NT2/D1 (cell line): Measurements from ENCODE around the gene EFCAB8.

Experiments
- DNase-seq: peaks from one replicate; pipeline ENCODE4 v3.0.0-alpha.2; 2011; ENCODE audit warnings: low read depth, low spot score
- H3K27me3 ChIP-seq: 2 replicates; pipeline ENCODE4 v1.6.0; 2011; ENCODE audit warnings: mild to moderate bottlenecking; ENCODE audit not compliant: insufficient read length, insufficient read depth
- H3K36me3 ChIP-seq: 2 replicates; pipeline ENCODE4 v1.6.1; 2011; ENCODE audit warnings: mild to moderate bottlenecking, low read length, mixed read lengths; ENCODE audit not compliant: insufficient read depth, insufficient read length
- H3K4me1 ChIP-seq: 2 replicates; pipeline ENCODE4 v1.5.1; 2011; ENCODE audit not compliant: insufficient read depth, insufficient read length
- H3K4me3 ChIP-seq: 2 replicates; pipeline ENCODE4 v1.5.1; 2011; ENCODE audit warnings: low read depth; ENCODE audit not compliant: insufficient read length
- H3K9ac ChIP-seq: 2 replicates; pipeline ENCODE4 v1.6.0; 2011; ENCODE audit warnings: low read depth; ENCODE audit not compliant: insufficient read length
- H3K9me3 ChIP-seq: 2 replicates; pipeline ENCODE4 v1.5.1; 2011; ENCODE audit warnings: mild to moderate bottlenecking, low read length; ENCODE audit not compliant: insufficient read depth
- SUZ12 ChIP-seq: IDR thresholded peaks from 2 replicates; pipeline ENCODE4 v1.6.1; 2011; ENCODE audit not compliant: insufficient read length, insufficient read depth; ENCODE audit errors: extremely low read depth
- YY1 ChIP-seq: IDR thresholded peaks from 2 replicates; pipeline ENCODE4 v1.6.1; 2011; ENCODE audit not compliant: insufficient read length, insufficient read depth
- ZNF274 ChIP-seq: IDR thresholded peaks from 2 replicates; pipeline ENCODE4 v1.6.1; 2011; ENCODE audit warnings: mild to moderate bottlenecking, low read depth, low read length

The EFCAB8 gene

DNA sequence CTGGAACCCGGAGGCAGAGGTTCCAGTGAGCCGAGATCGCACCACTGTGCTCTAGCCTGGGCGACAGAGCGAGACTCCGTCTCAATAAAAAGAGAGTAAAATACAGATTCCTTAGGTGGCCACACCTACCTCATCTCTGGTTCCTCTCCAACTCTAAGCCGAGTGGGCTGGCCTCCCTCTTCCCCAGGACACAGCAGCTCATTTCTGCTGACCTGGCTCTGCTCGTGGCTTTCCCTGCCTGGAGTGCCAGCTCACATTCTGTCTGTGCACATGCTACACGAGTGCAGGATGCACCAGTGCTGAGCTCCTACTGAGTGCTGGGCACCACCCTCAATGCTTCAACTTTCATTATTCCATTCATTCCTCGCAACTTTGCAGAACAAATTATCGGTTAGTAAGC is 28.8 kb downstream of the EFCAB8 start:
- peak overlapping the region; percentile 3 for H3K9ac ChIP-seq
- no peaks in the 10 kb centered on the region for H3K36me3 ChIP-seq
- no peaks in the 10 kb centered on the region for H3K9me3 ChIP-seq
- TF ChIP-seq ZNF274 (no peak), YY1 (no peak), SUZ12 (no peak)
- no peak for DNase-seq
- H3K4me1 ChIP-seq: peaks cover 6% of the 10 kb centered on the region
- H3K4me3 ChIP-seq: no peak overlapping the region
- H3K27me3 ChIP-seq: no peaks in the 10 kb centered on the region

DNA sequence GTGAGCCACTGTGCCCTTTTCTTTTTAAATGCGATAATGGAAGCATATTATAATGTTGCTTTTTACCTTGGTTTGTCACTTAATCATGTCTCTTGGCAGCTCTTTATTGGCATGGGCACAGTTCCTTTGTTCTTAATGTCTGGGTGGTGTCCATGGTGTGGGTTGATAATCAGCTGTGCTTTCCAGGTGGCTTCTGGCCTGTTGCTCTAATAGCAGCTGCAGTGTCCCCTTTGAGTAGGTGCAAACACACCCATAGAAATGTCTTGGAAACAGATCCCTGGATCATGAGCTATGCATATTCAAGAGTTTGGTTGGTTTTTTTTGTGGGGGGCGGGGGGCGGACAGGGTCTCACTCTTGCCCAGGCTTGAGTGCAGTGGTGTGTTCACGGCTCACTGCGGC is 29.9 kb downstream of the EFCAB8 start:
- Histone ChIP-seq H3K4me1 (peaks cover 9% of the 10 kb centered on the region), H3K9me3 (no peaks in the 10 kb centered on the region), H3K36me3 (no peaks in the 10 kb centered on the region), H3K27me3 (no peaks in the 10 kb centered on the region), H3K9ac (no peak overlapping the region), H3K4me3 (no peak overlapping the region)
- TF ChIP-seq ZNF274: no peak
- DNase-seq: no peak

GRCh38 chr20:32889281-32889680 is 30.6 kb downstream of the EFCAB8 start:
- TF ChIP-seq YY1 (no peak), ZNF274 (no peak), SUZ12 (no peak)
- H3K9ac ChIP-seq: no peak overlapping the region
- no peaks in the 10 kb centered on the region for H3K27me3 ChIP-seq
- no peaks in the 10 kb centered on the region for H3K9me3 ChIP-seq
- DNase-seq: no peak
- no peak overlapping the region for H3K4me3 ChIP-seq
- peaks cover 11% of the 10 kb centered on the region for H3K4me1 ChIP-seq
- H3K36me3 ChIP-seq: no peaks in the 10 kb centered on the region

DNA sequence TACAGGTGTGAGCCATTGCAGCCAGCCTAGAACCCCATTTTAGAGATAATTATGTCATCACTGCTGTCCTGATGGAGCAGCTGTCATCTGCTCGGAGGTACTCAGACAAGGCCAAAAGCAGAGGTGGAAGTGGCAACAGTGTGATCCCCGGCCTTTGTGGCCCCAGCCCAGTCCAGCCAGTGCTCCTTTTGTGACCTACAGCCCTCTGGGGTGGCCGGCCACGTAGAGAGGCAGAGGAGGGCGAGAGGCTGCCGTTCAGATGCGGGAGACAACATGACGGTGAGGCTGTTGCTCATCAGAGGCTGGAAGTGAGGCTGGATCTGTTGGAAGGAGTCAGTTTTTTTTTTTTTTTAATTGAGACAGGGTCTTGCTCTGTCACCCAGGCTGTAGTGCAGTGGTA is 32.8 kb downstream of the EFCAB8 start:
- DNase-seq: no peak

GRCh38 chr20:32891926-32892660 is 33.4 kb downstream of the EFCAB8 start:
- Histone ChIP-seq H3K9me3 (no peaks in the 10 kb centered on the region), H3K9ac (no peak overlapping the region), H3K36me3 (no peaks in the 10 kb centered on the region), H3K27me3 (no peaks in the 10 kb centered on the region), H3K4me1 (peaks cover 9% of the 10 kb centered on the region), H3K4me3 (no peak overlapping the region)
- no peak for TF ChIP-seq YY1
- no peak for TF ChIP-seq SUZ12
- TF ChIP-seq ZNF274: no peak
- no peak for DNase-seq

More for the DNA sequence above, 32.8 kb downstream of the EFCAB8 start:
- TF ChIP-seq SUZ12: no peak
- no peak for TF ChIP-seq ZNF274
- no peak for TF ChIP-seq YY1
- Histone ChIP-seq H3K4me3 (no peak overlapping the region), H3K4me1 (peaks cover 9% of the 10 kb centered on the region), H3K9me3 (no peaks in the 10 kb centered on the region), H3K36me3 (no peaks in the 10 kb centered on the region), H3K27me3 (no peaks in the 10 kb centered on the region), H3K9ac (no peak overlapping the region)

DNA sequence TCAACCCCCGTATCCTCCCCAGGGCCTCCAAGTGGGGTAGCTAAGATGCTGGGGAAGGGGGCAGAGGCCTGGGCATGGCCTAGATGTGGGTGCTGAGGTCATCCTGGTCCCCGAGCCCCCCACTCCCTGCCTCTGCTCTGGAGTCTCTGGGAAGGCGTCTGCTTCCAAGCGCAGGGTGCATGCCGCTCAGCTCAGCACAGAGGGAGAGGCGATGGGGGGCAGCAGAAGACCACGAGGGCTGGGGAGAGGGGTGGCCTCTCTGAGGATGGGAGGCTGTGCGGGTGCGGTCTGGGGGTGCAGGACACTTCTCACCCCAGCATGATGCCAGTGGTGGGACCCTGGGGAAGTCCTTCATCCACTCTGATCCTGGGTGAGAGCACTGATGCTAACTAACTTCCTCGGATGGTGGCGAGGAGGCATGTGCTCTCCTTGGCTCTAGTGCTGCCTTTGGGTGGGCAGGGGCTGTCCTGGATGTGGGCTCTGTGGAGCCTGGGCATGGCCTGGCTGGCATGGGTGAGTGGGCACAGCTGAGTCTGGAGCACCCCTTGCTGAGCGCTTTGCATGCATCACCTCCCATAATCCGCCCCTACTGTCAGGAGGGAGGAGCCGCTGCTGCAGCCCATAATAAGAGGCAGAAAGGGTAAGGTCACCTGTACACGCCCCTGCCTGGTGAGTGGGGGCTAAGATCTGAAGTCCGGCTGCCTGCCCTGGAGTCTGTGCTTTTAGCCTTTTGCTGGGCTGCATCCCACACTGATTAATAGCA is 34.7 kb downstream of the EFCAB8 start:
- no peak for DNase-seq
- Histone ChIP-seq H3K4me1 (peaks cover 8% of the 10 kb centered on the region), H3K4me3 (no peak overlapping the region), H3K36me3 (no peaks in the 10 kb centered on the region), H3K9ac (no peak overlapping the region), H3K27me3 (no peaks in the 10 kb centered on the region), H3K9me3 (no peaks in the 10 kb centered on the region)
- no peak for TF ChIP-seq SUZ12
- no peak for TF ChIP-seq ZNF274
- no peak for TF ChIP-seq YY1

DNA sequence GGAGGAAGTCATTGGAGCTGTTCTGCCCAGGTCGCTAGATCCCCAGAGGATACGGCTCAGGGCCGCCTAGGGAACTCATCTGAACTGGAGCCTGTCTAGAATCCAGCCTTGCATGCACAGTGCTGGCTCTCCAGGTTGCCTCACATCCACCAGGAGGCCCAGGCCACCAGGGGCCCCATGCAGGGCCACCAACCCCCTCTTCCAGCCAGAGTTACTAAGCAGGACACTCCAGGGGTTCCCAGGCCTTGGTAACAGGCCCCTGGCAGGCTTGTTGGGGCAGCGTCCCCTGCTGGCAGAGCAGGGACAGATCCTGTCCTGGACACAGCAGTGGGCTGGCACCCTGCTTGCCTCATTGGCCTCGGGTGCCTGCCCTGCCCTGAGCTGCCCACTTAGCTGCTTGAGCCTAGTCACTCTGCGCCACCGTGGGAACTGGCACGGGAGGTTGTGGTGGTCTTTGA is 35.3 kb downstream of the EFCAB8 start:
- Histone ChIP-seq H3K9me3 (no peaks in the 10 kb centered on the region), H3K4me1 (peaks cover 8% of the 10 kb centered on the region), H3K27me3 (no peaks in the 10 kb centered on the region), H3K4me3 (no peak overlapping the region), H3K9ac (no peak overlapping the region), H3K36me3 (no peaks in the 10 kb centered on the region)
- no peak for DNase-seq
- TF ChIP-seq ZNF274 (no peak), SUZ12 (no peak), YY1 (no peak)
